Fibroblast of mammary gland (primary cell): ENCODE measurements around the gene FEV.

Experiments used
- DNase-seq: peaks from one replicate; pipeline ENCODE4 v3.0.0-alpha.2; 2010; ENCODE audit warnings: low read depth
- H3K4me3 ChIP-seq: 2 replicates; pipeline ENCODE4 v1.5.1; 2011; ENCODE audit warnings: low read depth, mild to moderate bottlenecking, low read length, moderate library complexity; ENCODE audit not compliant: control insufficient read depth
- CTCF ChIP-seq: conservative IDR thresholded peaks from 2 replicates; pipeline ENCODE4 v1.5.1; 2011; ENCODE audit warnings: low read depth, low read length, inconsistent platforms; ENCODE audit not compliant: control insufficient read depth, insufficient read depth

Gene FEV

GRCh38 chr2:218983934-218984238, 1.1 kb downstream of the FEV start:
- no peak overlapping the region for H3K4me3 ChIP-seq
- no peak for TF ChIP-seq CTCF
- DNase-seq = no peak

GRCh38 chr2:218983263-218983933, 1.6 kb downstream of the FEV start:
- no peak for TF ChIP-seq CTCF
- no peak for DNase-seq
- no peak overlapping the region for H3K4me3 ChIP-seq

- no peak for DNase-seq
- no peak for TF ChIP-seq CTCF
- H3K4me3 ChIP-seq = no peak overlapping the region
These were observed 2.3 kb downstream of the FEV start for GRCh38 chr2:218982586-218983262.

DNA sequence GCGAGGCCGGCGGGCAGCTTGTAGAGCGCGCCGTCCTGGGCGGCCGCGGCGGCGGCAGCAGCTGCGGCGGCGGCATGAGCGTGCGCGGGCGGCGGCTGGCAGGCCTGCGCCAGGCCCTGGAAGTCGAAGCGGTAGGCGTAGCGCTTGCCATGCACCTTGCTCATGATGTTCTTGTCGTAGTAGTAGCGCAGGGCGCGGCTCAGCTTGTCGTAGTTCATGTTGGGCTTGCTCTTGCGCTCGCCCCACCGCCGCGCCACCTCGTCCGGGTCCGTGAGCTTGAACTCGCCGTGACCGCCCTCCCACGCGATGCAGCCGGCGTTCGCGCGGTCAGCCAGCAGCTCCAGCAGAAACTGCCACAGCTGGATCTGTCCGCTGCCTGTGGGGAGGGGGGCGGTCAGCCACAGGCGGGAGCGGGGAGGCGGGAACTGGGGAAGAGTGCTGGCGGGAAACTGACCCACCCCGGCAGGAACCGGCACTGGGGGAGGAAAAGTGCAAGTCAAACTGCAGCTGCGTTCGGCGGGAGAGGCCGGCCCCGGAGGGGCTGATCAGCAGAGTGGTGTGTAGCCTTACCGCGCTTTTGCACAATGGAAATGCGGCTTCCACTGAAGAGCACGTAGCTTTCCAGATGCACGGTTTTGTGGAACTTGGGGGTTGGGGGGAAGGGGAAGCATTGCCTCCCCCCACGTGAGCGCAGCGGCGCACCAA, 3.0 kb downstream of the FEV start:
- TF ChIP-seq CTCF = no peak
- no peak for DNase-seq
- no peak overlapping the region for H3K4me3 ChIP-seq

GRCh38 chr2:218981390-218981880, 3.5 kb downstream of the FEV start:
- TF ChIP-seq CTCF = no peak
- no peak overlapping the region for H3K4me3 ChIP-seq
- DNase-seq = no peak

DNA sequence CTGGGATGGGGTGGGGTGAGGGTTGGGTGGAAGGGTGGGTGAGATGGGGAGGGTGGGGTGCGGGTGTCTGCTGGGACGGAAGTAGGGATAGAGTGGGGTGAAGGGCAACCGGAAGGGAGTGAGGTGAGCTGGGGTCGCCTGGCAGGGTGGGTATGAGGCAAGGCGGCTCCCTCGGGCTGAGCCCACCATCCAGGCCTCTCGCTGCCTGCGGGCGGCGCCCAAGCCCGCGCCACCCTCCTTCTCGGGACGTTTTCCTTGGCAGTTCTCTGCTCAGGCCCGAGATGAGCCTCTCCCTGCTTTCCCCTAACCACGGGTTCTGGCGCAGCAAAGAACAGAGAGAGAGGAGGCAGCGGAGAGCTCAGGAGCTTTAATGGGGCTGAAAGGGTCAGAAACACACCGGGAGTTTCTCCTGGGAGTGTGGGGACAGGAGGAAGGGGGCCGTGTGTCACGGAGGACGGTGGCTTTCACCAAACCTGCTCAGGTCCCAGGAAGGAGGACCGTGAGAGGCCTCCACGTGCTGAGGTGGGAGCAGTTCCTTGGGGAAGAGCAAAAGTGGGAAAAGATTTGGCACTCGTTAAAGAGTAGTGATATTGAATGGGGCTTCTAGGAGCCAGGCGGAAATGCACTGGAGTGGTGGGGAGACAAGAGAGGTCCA, 4.1 kb downstream of the FEV start:
- no peak overlapping the region for H3K4me3 ChIP-seq
- TF ChIP-seq CTCF = no peak
- DNase-seq = no peak
